Measurements from ENCODE around the gene DACH1.

The DACH1 gene

DNA sequence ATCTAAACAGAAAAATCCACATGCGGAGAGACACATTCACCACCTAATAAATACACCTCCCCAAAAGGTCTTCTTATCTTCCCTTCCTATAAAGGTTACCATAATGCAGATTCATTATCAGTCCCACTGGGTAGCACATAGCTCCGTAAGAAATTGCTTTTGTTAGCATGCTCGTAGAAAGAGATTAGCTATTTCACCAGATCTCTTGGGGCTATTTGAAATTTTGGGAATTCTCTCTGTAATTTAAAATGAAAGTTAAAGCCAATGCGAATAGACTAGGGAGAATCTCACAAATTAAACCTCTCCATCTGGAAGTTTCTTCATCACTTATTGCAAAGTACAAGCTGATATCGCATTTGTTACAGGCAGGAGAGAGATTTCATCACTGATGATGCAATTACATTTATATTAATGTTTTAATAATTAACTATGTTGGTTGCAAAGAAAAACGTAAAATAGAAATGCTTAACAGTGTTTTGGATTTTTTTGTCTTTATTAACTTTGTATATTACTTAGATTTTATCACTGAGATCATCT is 12.9 kb upstream of the DACH1 start:
- Histone ChIP-seq H3K27me3 (ENCODE audit: low read depth, low read length) (no peaks in the 10 kb centered on the region), H3K4me1 (ENCODE audit: low read length) (peaks cover 3% of the 10 kb centered on the region; the same call in 1 of the 2 replicates), H3K4me2 (ENCODE audit: low read length) (no peak overlapping the region), H3K27ac (ENCODE audit: low read length) (no peak overlapping the region), H3K4me3 (ENCODE audit: low read length) (no peak overlapping the region), H4K20me1 (ENCODE audit: insufficient read depth, low read length) (no peaks in the 10 kb centered on the region), H3K79me2 (ENCODE audit: low read length) (no peaks in the 10 kb centered on the region), H3K36me3 (replicated peaks; ENCODE audit: low read depth, low read length) (no peaks in the 10 kb centered on the region), H3K9me3 (ENCODE audit: insufficient read depth, low read length) (no peaks in the 10 kb centered on the region), H3K9ac (ENCODE audit: low read length) (no peak overlapping the region), H2AFZ (ENCODE audit: low read depth, low read length) (no peak overlapping the region)
- no peak for TF ChIP-seq EZH2phosphoT487 (IDR thresholded peaks at IDR 0.05; ENCODE audit: low read depth)
- TF ChIP-seq, protein P1, sequence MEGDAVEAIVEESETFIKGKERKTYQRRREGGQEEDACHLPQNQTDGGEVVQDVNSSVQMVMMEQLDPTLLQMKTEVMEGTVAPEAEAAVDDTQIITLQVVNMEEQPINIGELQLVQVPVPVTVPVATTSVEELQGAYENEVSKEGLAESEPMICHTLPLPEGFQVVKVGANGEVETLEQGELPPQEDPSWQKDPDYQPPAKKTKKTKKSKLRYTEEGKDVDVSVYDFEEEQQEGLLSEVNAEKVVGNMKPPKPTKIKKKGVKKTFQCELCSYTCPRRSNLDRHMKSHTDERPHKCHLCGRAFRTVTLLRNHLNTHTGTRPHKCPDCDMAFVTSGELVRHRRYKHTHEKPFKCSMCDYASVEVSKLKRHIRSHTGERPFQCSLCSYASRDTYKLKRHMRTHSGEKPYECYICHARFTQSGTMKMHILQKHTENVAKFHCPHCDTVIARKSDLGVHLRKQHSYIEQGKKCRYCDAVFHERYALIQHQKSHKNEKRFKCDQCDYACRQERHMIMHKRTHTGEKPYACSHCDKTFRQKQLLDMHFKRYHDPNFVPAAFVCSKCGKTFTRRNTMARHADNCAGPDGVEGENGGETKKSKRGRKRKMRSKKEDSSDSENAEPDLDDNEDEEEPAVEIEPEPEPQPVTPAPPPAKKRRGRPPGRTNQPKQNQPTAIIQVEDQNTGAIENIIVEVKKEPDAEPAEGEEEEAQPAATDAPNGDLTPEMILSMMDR (IDR thresholded peaks at IDR 0.05; ENCODE audit: low read depth, low read length) = no peak

DNA sequence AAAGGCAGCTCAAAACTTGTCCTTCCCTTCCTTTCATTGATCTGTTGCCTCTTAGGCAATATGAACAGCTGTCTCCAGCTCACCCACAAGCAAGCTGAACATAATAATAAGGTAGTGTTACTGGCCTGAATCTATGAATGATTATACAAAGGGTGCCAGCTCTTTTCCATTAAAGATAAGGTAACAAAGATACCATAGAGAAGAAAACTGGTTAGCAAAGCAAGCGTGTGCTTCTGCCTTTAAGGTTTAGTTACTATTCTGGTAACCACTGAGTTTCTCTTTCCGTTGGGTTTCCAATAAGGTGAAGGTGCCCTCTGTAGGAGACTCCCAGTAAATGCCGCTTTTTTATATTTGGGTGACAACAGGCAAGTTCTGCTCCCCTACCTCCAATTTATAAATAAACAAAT is 12.1 kb upstream of the DACH1 start:
- H3K4me3 ChIP-seq (ENCODE audit: low read length) = peak overlapping the region; percentile 45; the same call in 1 of the 2 replicates
- H3K36me3 ChIP-seq (replicated peaks; ENCODE audit: low read depth, low read length) = no peaks in the 10 kb centered on the region
- H3K4me1 ChIP-seq (ENCODE audit: low read length) = peaks cover 3% of the 10 kb centered on the region; the same call in 1 of the 2 replicates
- peak overlapping the region; percentile 78 for H3K4me2 ChIP-seq (ENCODE audit: low read length)
- H4K20me1 ChIP-seq (ENCODE audit: insufficient read depth, low read length) = no peaks in the 10 kb centered on the region
- no peak overlapping the region for H3K27ac ChIP-seq (ENCODE audit: low read length)
- H3K79me2 ChIP-seq (ENCODE audit: low read length) = no peaks in the 10 kb centered on the region
- no peaks in the 10 kb centered on the region for H3K9me3 ChIP-seq (ENCODE audit: insufficient read depth, low read length)
- no peaks in the 10 kb centered on the region for H3K27me3 ChIP-seq (ENCODE audit: low read depth, low read length)
- H2AFZ ChIP-seq (ENCODE audit: low read depth, low read length) = peak overlapping the region; percentile 96
- H3K9ac ChIP-seq (ENCODE audit: low read length) = peak overlapping the region; percentile 23; the same call in 1 of the 2 replicates
- TF ChIP-seq EZH2phosphoT487 (IDR thresholded peaks at IDR 0.05; ENCODE audit: low read depth) = no peak
- TF ChIP-seq, protein P1 (IDR thresholded peaks at IDR 0.05; ENCODE audit: low read depth, low read length) = peak; percentile 84

DNA sequence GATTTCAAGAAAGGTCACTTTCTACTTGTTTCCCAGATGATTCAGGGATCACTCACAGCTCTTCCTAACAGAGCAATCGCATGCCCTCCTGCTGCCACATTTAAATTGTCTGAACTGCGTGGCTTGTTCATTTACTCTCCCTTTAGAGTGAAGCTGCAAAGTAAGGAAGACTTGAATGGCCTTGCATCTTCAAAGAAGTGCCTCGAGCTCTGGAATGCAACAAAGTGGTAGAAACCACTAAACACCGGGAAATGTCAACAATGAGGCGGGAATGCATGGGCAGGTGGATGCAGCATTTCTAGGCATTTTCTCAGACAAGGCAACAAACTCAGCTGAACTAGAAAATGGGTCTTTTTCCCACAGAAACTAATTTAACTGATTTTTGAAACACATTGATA is 10.3 kb upstream of the DACH1 start:
- H2AFZ ChIP-seq (ENCODE audit: low read depth, low read length) = no peak overlapping the region
- no peak overlapping the region for H3K4me2 ChIP-seq (ENCODE audit: low read length)

GRCh38 chr13:71876648-71877255 is 9.7 kb upstream of the DACH1 start:
- Histone ChIP-seq H3K36me3 (replicated peaks; ENCODE audit: low read depth, low read length) (no peaks in the 10 kb centered on the region), H3K27me3 (ENCODE audit: low read depth, low read length) (no peaks in the 10 kb centered on the region), H3K79me2 (ENCODE audit: low read length) (no peaks in the 10 kb centered on the region), H2AFZ (ENCODE audit: low read depth, low read length) (no peak overlapping the region), H3K9ac (ENCODE audit: low read length) (no peak overlapping the region), H4K20me1 (ENCODE audit: insufficient read depth, low read length) (no peaks in the 10 kb centered on the region), H3K4me3 (ENCODE audit: low read length) (no peak overlapping the region), H3K4me2 (ENCODE audit: low read length) (no peak overlapping the region), H3K27ac (ENCODE audit: low read length) (no peak overlapping the region), H3K9me3 (ENCODE audit: insufficient read depth, low read length) (no peaks in the 10 kb centered on the region), H3K4me1 (ENCODE audit: low read length) (peaks cover 3% of the 10 kb centered on the region; the same call in 1 of the 2 replicates)
- TF ChIP-seq, protein P1 (IDR thresholded peaks at IDR 0.05; ENCODE audit: low read depth, low read length) = no peak
- TF ChIP-seq EZH2phosphoT487 (IDR thresholded peaks at IDR 0.05; ENCODE audit: low read depth) = no peak

More for the DNA sequence above, 10.3 kb upstream of the DACH1 start:
- Histone ChIP-seq H3K4me3 (ENCODE audit: low read length) (no peak overlapping the region), H3K9me3 (ENCODE audit: insufficient read depth, low read length) (no peaks in the 10 kb centered on the region), H3K4me1 (ENCODE audit: low read length) (peaks cover 3% of the 10 kb centered on the region; the same call in 1 of the 2 replicates), H3K79me2 (ENCODE audit: low read length) (no peaks in the 10 kb centered on the region), H4K20me1 (ENCODE audit: insufficient read depth, low read length) (no peaks in the 10 kb centered on the region), H3K27me3 (ENCODE audit: low read depth, low read length) (no peaks in the 10 kb centered on the region), H3K36me3 (replicated peaks; ENCODE audit: low read depth, low read length) (no peaks in the 10 kb centered on the region), H3K9ac (ENCODE audit: low read length) (no peak overlapping the region), H3K27ac (ENCODE audit: low read length) (no peak overlapping the region)
- no peak for TF ChIP-seq EZH2phosphoT487 (IDR thresholded peaks at IDR 0.05; ENCODE audit: low read depth)
- TF ChIP-seq, protein P1 (IDR thresholded peaks at IDR 0.05; ENCODE audit: low read depth, low read length) = no peak
